Measurements from ENCODE around the gene PADI6. TPM values are rescaled to one million over a fixed set of nuclear protein-coding genes. Genes with fewer than 3 reads are reported as not detected.
"Not testable (repeated sequence)": the region's sequence is repeated elsewhere in the genome, so short reads cannot be mapped to it uniquely, and the experiment has no call there.

The PADI6 gene
- not detected in 2 replicates for total RNA-seq (2014; rRNA removed; shearing (Covaris generic); ENCODE audit: low replicate concordance)

GRCh38 chr1:17371896-17372295 is at the start of gene PADI6:
Gene PADI6, plus strand, starts transcription at chr1:17372196. Its CDS starts 50 bp downstream, at chr1:17372246.
- DNase-seq (ENCODE audit: low read depth): no peak
- in situ Hi-C loops (cut with HindIII; ENCODE audit: low pct_unique_long_range_greater_than_20kb, low sequenced_read_pairs): no loop called here

- in situ Hi-C loops (cut with HindIII; ENCODE audit: low pct_unique_long_range_greater_than_20kb, low sequenced_read_pairs): no loop called here
Observed at GRCh38 chr1:17328855-17329254, 43.1 kb upstream of the PADI6 start.

GRCh38 chr1:17329610-17330009 is 42.4 kb upstream of the PADI6 start:
- in situ Hi-C loops (cut with HindIII; ENCODE audit: low pct_unique_long_range_greater_than_20kb, low sequenced_read_pairs): no loop called here

More at GRCh38 chr1:17328855-17329254, 43.1 kb upstream of the PADI6 start:
- DNase-seq (ENCODE audit: low read depth): no peak

GRCh38 chr1:17330856-17331255 is 41.1 kb upstream of the PADI6 start:
- in situ Hi-C loops (cut with HindIII; ENCODE audit: low pct_unique_long_range_greater_than_20kb, low sequenced_read_pairs): no loop called here

More at GRCh38 chr1:17329610-17330009, 42.4 kb upstream of the PADI6 start:
- DNase-seq (ENCODE audit: low read depth): no peak

GRCh38 chr1:17333081-17333480 is 38.9 kb upstream of the PADI6 start:
- no peak for DNase-seq (ENCODE audit: low read depth)
- in situ Hi-C loops (cut with HindIII; ENCODE audit: low pct_unique_long_range_greater_than_20kb, low sequenced_read_pairs): no loop called here

More at GRCh38 chr1:17330856-17331255, 41.1 kb upstream of the PADI6 start:
- DNase-seq (ENCODE audit: low read depth): no peak

- in situ Hi-C loops (cut with HindIII; ENCODE audit: low pct_unique_long_range_greater_than_20kb, low sequenced_read_pairs): no loop called here
- peak; percentile 34 for DNase-seq (ENCODE audit: low read depth)
Observed at GRCh38 chr1:17335821-17336710, 35.9 kb upstream of the PADI6 start.

GRCh38 chr1:17338706-17339493 is 33.1 kb upstream of the PADI6 start:
- in situ Hi-C loops (cut with HindIII; ENCODE audit: low pct_unique_long_range_greater_than_20kb, low sequenced_read_pairs): no loop called here
- no peak for DNase-seq (ENCODE audit: low read depth)

GRCh38 chr1:17339521-17339920 is 32.5 kb upstream of the PADI6 start:
- no peak for DNase-seq (ENCODE audit: low read depth)
- in situ Hi-C loops (cut with HindIII; ENCODE audit: low pct_unique_long_range_greater_than_20kb, low sequenced_read_pairs): no loop called here

GRCh38 chr1:17340358-17340757 is 31.6 kb upstream of the PADI6 start:
- DNase-seq (ENCODE audit: low read depth): no peak
- in situ Hi-C loops (cut with HindIII; ENCODE audit: low pct_unique_long_range_greater_than_20kb, low sequenced_read_pairs): no loop called here

- in situ Hi-C loops (cut with HindIII; ENCODE audit: low pct_unique_long_range_greater_than_20kb, low sequenced_read_pairs): no loop called here
- DNase-seq (ENCODE audit: low read depth): no peak
Observed at GRCh38 chr1:17342014-17342441, 30.0 kb upstream of the PADI6 start.

GRCh38 chr1:17345506-17345905 is 26.5 kb upstream of the PADI6 start:
- DNase-seq (ENCODE audit: low read depth); in situ Hi-C loops (cut with HindIII; ENCODE audit: low pct_unique_long_range_greater_than_20kb, low sequenced_read_pairs): not testable (repeated sequence)

GRCh38 chr1:17346046-17346789 is 25.8 kb upstream of the PADI6 start:
- in situ Hi-C loops (cut with HindIII; ENCODE audit: low pct_unique_long_range_greater_than_20kb, low sequenced_read_pairs): no loop called here
- no peak for DNase-seq (ENCODE audit: low read depth)

- in situ Hi-C loops (cut with HindIII; ENCODE audit: low pct_unique_long_range_greater_than_20kb, low sequenced_read_pairs): no loop called here
- peak; percentile 34 for DNase-seq (ENCODE audit: low read depth)
Observed at GRCh38 chr1:17347769-17348592, 24.0 kb upstream of the PADI6 start.

GRCh38 chr1:17348593-17349234 is 23.3 kb upstream of the PADI6 start:
- in situ Hi-C loops (cut with HindIII; ENCODE audit: low pct_unique_long_range_greater_than_20kb, low sequenced_read_pairs): no loop called here
- DNase-seq (ENCODE audit: low read depth): no peak

GRCh38 chr1:17350083-17350482 is 21.9 kb upstream of the PADI6 start:
- in situ Hi-C loops (cut with HindIII; ENCODE audit: low pct_unique_long_range_greater_than_20kb, low sequenced_read_pairs): no loop called here

GRCh38 chr1:17350928-17351446 is 21.0 kb upstream of the PADI6 start:
- in situ Hi-C loops (cut with HindIII; ENCODE audit: low pct_unique_long_range_greater_than_20kb, low sequenced_read_pairs): no loop called here

More at GRCh38 chr1:17350083-17350482, 21.9 kb upstream of the PADI6 start:
- no peak for DNase-seq (ENCODE audit: low read depth)

More at GRCh38 chr1:17350928-17351446, 21.0 kb upstream of the PADI6 start:
- DNase-seq (ENCODE audit: low read depth): no peak

All from Caki2 (cell line).